Nephron progenitor cell (in vitro differentiated cells): Measurements from ENCODE around the gene FANCL.
A peak's percentile ranks its signal among the peaks of the same experiment; 100 is the strongest.
"Not testable (repeated sequence)": the region's sequence is repeated elsewhere in the genome, so short reads cannot be mapped to it uniquely, and the experiment has no call there.

ENCODE experiments used
- DNase-seq: peaks from one replicate; pipeline ENCODE4 v3.0.0; 2021
- H3K27ac Mint-ChIP-seq: 2 replicates; pipeline ENCODE4 v1.8.0; 2021; ENCODE audit warnings: mild to moderate bottlenecking, moderate library complexity, mixed read lengths
- H3K27me3 Mint-ChIP-seq: 2 replicates; pipeline ENCODE4 v1.8.0; 2021; ENCODE audit warnings: mild to moderate bottlenecking, low read depth, mixed read lengths; ENCODE audit not compliant: poor library complexity
- H3K36me3 Mint-ChIP-seq: 2 replicates; pipeline ENCODE4 v1.8.0; 2021; ENCODE audit warnings: low read depth, mixed read lengths
- H3K4me1 Mint-ChIP-seq: 2 replicates; pipeline ENCODE4 v1.8.0; 2021; ENCODE audit warnings: mixed read lengths
- H3K4me3 Mint-ChIP-seq: 2 replicates; pipeline ENCODE4 v1.8.0; 2021; ENCODE audit warnings: mild to moderate bottlenecking, moderate library complexity, mixed read lengths
- H3K9me3 Mint-ChIP-seq: 2 replicates; pipeline ENCODE4 v1.8.0; 2021; ENCODE audit warnings: mild to moderate bottlenecking, moderate library complexity, mixed read lengths
- CTCF ChIP-seq: fragments of 200-600 bp; sonication (generic); IDR thresholded peaks from 2 replicates; pipeline ENCODE4 v1.5.0; 2021; ENCODE audit warnings: antibody characterized with exemption

FANCL gene

GRCh38 chr2:58266211-58266610 lies 25.1 kb upstream of the FANCL start:
- Mint-ChIP-seq H3K9me3 (no peaks in the 10 kb centered on the region), H3K27ac (no peak overlapping the region), H3K4me3 (no peak overlapping the region), H3K27me3 (peaks cover 5% of the 10 kb centered on the region), H3K4me1 (no peaks in the 10 kb centered on the region), H3K36me3 (no peaks in the 10 kb centered on the region)
- TF ChIP-seq CTCF, result no peak
- no peak for DNase-seq

GRCh38 chr2:58261209-58261608 lies 20.1 kb upstream of the FANCL start:
- H3K27ac Mint-ChIP-seq, result no peak overlapping the region

GRCh38 chr2:58258456-58258855 lies 17.3 kb upstream of the FANCL start:
- not testable (repeated sequence) for H3K4me3 Mint-ChIP-seq, DNase-seq, H3K36me3 Mint-ChIP-seq, H3K9me3 Mint-ChIP-seq, H3K4me1 Mint-ChIP-seq, H3K27me3 Mint-ChIP-seq, H3K27ac Mint-ChIP-seq

More at GRCh38 chr2:58261209-58261608, 20.1 kb upstream of the FANCL start:
- no peak for DNase-seq
- Mint-ChIP-seq H3K36me3 (no peaks in the 10 kb centered on the region), H3K4me3 (no peak overlapping the region), H3K27me3 (no peaks in the 10 kb centered on the region), H3K4me1 (no peaks in the 10 kb centered on the region), H3K9me3 (no peaks in the 10 kb centered on the region)
- no peak for TF ChIP-seq CTCF

GRCh38 chr2:58251331-58252201 lies 10.4 kb upstream of the FANCL start:
- not testable (repeated sequence) for H3K4me3 Mint-ChIP-seq, H3K27me3 Mint-ChIP-seq, H3K9me3 Mint-ChIP-seq

GRCh38 chr2:58241546-58241864 lies 380 bp upstream of the FANCL start:
- Mint-ChIP-seq H3K36me3 (peaks cover 15% of the 10 kb centered on the region), H3K4me1 (peaks cover 34% of the 10 kb centered on the region), H3K4me3 (peak overlapping the region; percentile 98), H3K27me3 (no peaks in the 10 kb centered on the region), H3K27ac (peak overlapping the region; percentile 100), H3K9me3 (peaks cover 20% of the 10 kb centered on the region)
- TF ChIP-seq CTCF, result no peak
- DNase-seq, result no peak

More at GRCh38 chr2:58251331-58252201, 10.4 kb upstream of the FANCL start:
- H3K4me1 Mint-ChIP-seq, DNase-seq, H3K27ac Mint-ChIP-seq, H3K36me3 Mint-ChIP-seq: not testable (repeated sequence)

GRCh38 chr2:58239243-58239925 lies 1.7 kb downstream of the FANCL start:
- peaks cover 41% of the 10 kb centered on the region for H3K9me3 Mint-ChIP-seq
- H3K27ac Mint-ChIP-seq, result peak overlapping the region; percentile 55
- TF ChIP-seq CTCF, result no peak
- peaks cover 34% of the 10 kb centered on the region for H3K4me1 Mint-ChIP-seq
- no peak for DNase-seq
- H3K4me3 Mint-ChIP-seq, result peak overlapping the region; percentile 98
- peaks cover 36% of the 10 kb centered on the region for H3K36me3 Mint-ChIP-seq
- H3K27me3 Mint-ChIP-seq, result no peaks in the 10 kb centered on the region

GRCh38 chr2:58237741-58238140 lies 3.4 kb downstream of the FANCL start:
- Mint-ChIP-seq H3K27me3 (no peaks in the 10 kb centered on the region), H3K4me3 (peak overlapping the region; percentile 98), H3K36me3 (peaks cover 49% of the 10 kb centered on the region), H3K4me1 (peaks cover 41% of the 10 kb centered on the region), H3K27ac (no peak overlapping the region), H3K9me3 (peaks cover 51% of the 10 kb centered on the region)
- no peak for TF ChIP-seq CTCF
- DNase-seq, result no peak
